HFF-Myc (cell line): ENCODE data around the gene RGS6.

Source experiments
- DNase-seq: peaks from one replicate; pipeline ENCODE4 v3.0.0-alpha.2; 2011; ENCODE audit warnings: low read depth; ENCODE audit errors: extremely low read depth
- H3K4me3 ChIP-seq: replicated peaks from 2 replicates; pipeline ENCODE4 v1.5.1; 2011; ENCODE audit warnings: low read depth, mild to moderate bottlenecking, control low read depth, low read length
- CTCF ChIP-seq: IDR thresholded peaks from 2 replicates; pipeline ENCODE4 v1.5.1; 2012; ENCODE audit warnings: mild to moderate bottlenecking, low read depth, low read length, control low read depth; ENCODE audit errors: missing control alignments

RGS6 gene

GRCh38 chr14:71947947-71948500, 15.8 kb downstream of the RGS6 start:
- no peak for DNase-seq
- no peak overlapping the region for H3K4me3 ChIP-seq
- TF ChIP-seq CTCF: no peak

GRCh38 chr14:71952381-71953363, 20.4 kb downstream of the RGS6 start:
- no peak for TF ChIP-seq CTCF
- H3K4me3 ChIP-seq: no peak overlapping the region
- DNase-seq: no peak

GRCh38 chr14:71956920-71957563, 24.8 kb downstream of the RGS6 start:
- TF ChIP-seq CTCF: no peak
- no peak for DNase-seq
- no peak overlapping the region for H3K4me3 ChIP-seq

GRCh38 chr14:71959055-71959454, 26.8 kb downstream of the RGS6 start:
- H3K4me3 ChIP-seq: no peak overlapping the region
- no peak for DNase-seq
- TF ChIP-seq CTCF: no peak

- no peak overlapping the region for H3K4me3 ChIP-seq
- TF ChIP-seq CTCF: no peak
- DNase-seq: no peak
Observed at GRCh38 chr14:71960494-71961353, 28.5 kb downstream of the RGS6 start.

- H3K4me3 ChIP-seq: no peak overlapping the region
Observed at GRCh38 chr14:71961972-71962371, 29.7 kb downstream of the RGS6 start.

More at GRCh38 chr14:71961972-71962371, 29.7 kb downstream of the RGS6 start:
- DNase-seq: no peak
- no peak for TF ChIP-seq CTCF
